HEK293 (cell line): Measurements from ENCODE around the gene SLC28A3.

Experiments used
- CTCF ChIA-PET: fragments of 350-600 bp; formaldehyde crosslinking; extraction: SDS; loops from one replicate; lab custom pipeline; 2021; ENCODE audit warnings: antibody characterized with exemption; lab: Yijun Ruan, JAX
- POLR2A ChIA-PET: fragments of 300-600 bp; formaldehyde crosslinking; extraction: SDS; loops from one replicate; lab custom pipeline; 2020; ENCODE audit warnings: antibody characterized with exemption, inconsistent platforms; lab: Yijun Ruan, JAX
- H3K27ac ChIP-seq: fragments of 200-500 bp; sonication (Bioruptor generic); 2 replicates; pipeline ENCODE4 v1.5.1; 2014; ENCODE audit warnings: low read depth, low read length, control low read depth, inconsistent platforms; ENCODE audit errors: extremely low read depth
- H3K36me3 ChIP-seq, 2 experiments: fragments of 200-500 bp in 1 of 2; sonication (Bioruptor generic) in 1 of 2; 1 replicate in 1 of 2; 2 replicates in 1 of 2; pipeline ENCODE4 v1.5.1; 2014 to 2017; ENCODE audit warnings: inconsistent platforms in 2 of 2, low read length in 2 of 2; ENCODE audit not compliant: control insufficient read depth in 2 of 2, insufficient read depth in 1 of 2
- H3K4me1 ChIP-seq: fragments of 200-500 bp; sonication (Bioruptor generic); 2 replicates; pipeline ENCODE4 v1.5.1; 2014; ENCODE audit warnings: mild to moderate bottlenecking, low read length, inconsistent platforms; ENCODE audit not compliant: control insufficient read depth, insufficient read depth
- H3K4me3 ChIP-seq: 2 replicates; pipeline ENCODE4 v1.5.1; 2011; ENCODE audit warnings: low read depth, mild to moderate bottlenecking, control low read depth, low read length, moderate library complexity
- H3K9me3 ChIP-seq: fragments of 200-500 bp; sonication (Bioruptor generic); 2 replicates; pipeline ENCODE4 v1.5.1; 2014; ENCODE audit warnings: low read depth, low read length, inconsistent platforms; ENCODE audit not compliant: control insufficient read depth, insufficient read depth
- GFI1B ChIP-seq: fragments of 450-650 bp; formaldehyde crosslinking; IDR thresholded peaks from 2 replicates; pipeline ENCODE4 v1.5.1; 2016; ENCODE audit warnings: missing biosample characterization, missing genetic modification characterization
- KLF8 ChIP-seq: fragments of 450-650 bp; formaldehyde crosslinking; IDR thresholded peaks from 2 replicates; pipeline ENCODE4 v1.5.1; 2016; ENCODE audit warnings: missing biosample characterization, missing genetic modification characterization
- SCRT1 ChIP-seq: fragments of 450-650 bp; formaldehyde crosslinking; IDR thresholded peaks from 2 replicates; pipeline ENCODE4 v1.5.1; 2016; ENCODE audit warnings: missing biosample characterization, missing genetic modification characterization, borderline replicate concordance
- SETDB1 ChIP-seq: IDR thresholded peaks from one replicate; pipeline ENCODE4 v1.6.1; 2017; ENCODE audit warnings: mild to moderate bottlenecking, low read length, moderate library complexity, mixed read lengths; ENCODE audit not compliant: insufficient read length
- ZBTB1 ChIP-seq: fragments of 450-650 bp; formaldehyde crosslinking; IDR thresholded peaks from 2 replicates; pipeline ENCODE4 v1.5.1; 2016; ENCODE audit warnings: missing biosample characterization, missing genetic modification characterization
- ZBTB21 ChIP-seq: fragments of 450-650 bp; formaldehyde crosslinking; IDR thresholded peaks from 2 replicates; pipeline ENCODE4 v1.5.1; 2017; ENCODE audit warnings: missing biosample characterization, missing genetic modification characterization
- ZBTB48 ChIP-seq: fragments of 450-650 bp; formaldehyde crosslinking; IDR thresholded peaks from 2 replicates; pipeline ENCODE4 v1.5.1; 2016; ENCODE audit warnings: missing biosample characterization, missing genetic modification characterization
- ZBTB7A ChIP-seq: fragments of 450-650 bp; formaldehyde crosslinking; IDR thresholded peaks from 2 replicates; pipeline ENCODE4 v1.5.1; 2016; ENCODE audit warnings: low read depth, missing biosample characterization, missing genetic modification characterization
- ZFP3 ChIP-seq: fragments of 450-650 bp; formaldehyde crosslinking; IDR thresholded peaks from 2 replicates; pipeline ENCODE4 v1.5.1; 2016; ENCODE audit warnings: low read depth, missing biosample characterization, missing genetic modification characterization
- ZFP41 ChIP-seq: fragments of 450-650 bp; formaldehyde crosslinking; IDR thresholded peaks from 2 replicates; pipeline ENCODE4 v1.5.1; 2016; ENCODE audit warnings: missing biosample characterization, missing genetic modification characterization, borderline replicate concordance
- ZNF184 ChIP-seq: fragments of 450-650 bp; IDR thresholded peaks from 2 replicates; pipeline ENCODE4 v1.5.1; 2018; ENCODE audit warnings: missing biosample characterization, mild to moderate bottlenecking, missing genetic modification characterization
- ZNF24 ChIP-seq: fragments of 450-650 bp; formaldehyde crosslinking; IDR thresholded peaks from 2 replicates; pipeline ENCODE4 v1.5.1; 2016; ENCODE audit warnings: missing biosample characterization, missing genetic modification characterization
- ZNF266 ChIP-seq: fragments of 450-650 bp; formaldehyde crosslinking; IDR thresholded peaks from 2 replicates; pipeline ENCODE4 v1.5.1; 2016; ENCODE audit warnings: missing biosample characterization, missing genetic modification characterization, low read depth
- ZNF341 ChIP-seq: fragments of 450-650 bp; formaldehyde crosslinking; IDR thresholded peaks from 2 replicates; pipeline ENCODE4; 2016; ENCODE audit warnings: low read depth, missing biosample characterization, missing genetic modification characterization
- ZNF391 ChIP-seq: fragments of 450-650 bp; formaldehyde crosslinking; IDR thresholded peaks from 2 replicates; pipeline ENCODE4 v1.5.1; 2016; ENCODE audit warnings: low read depth, missing biosample characterization, missing genetic modification characterization, borderline replicate concordance
- ZNF394 ChIP-seq: fragments of 450-650 bp; formaldehyde crosslinking; IDR thresholded peaks from 2 replicates; pipeline ENCODE4 v1.5.1; 2016; ENCODE audit warnings: missing biosample characterization, missing genetic modification characterization, mild to moderate bottlenecking, moderate library complexity, borderline replicate concordance
- ZNF473 ChIP-seq: fragments of 450-650 bp; formaldehyde crosslinking; IDR thresholded peaks from 2 replicates; pipeline ENCODE4 v1.5.1; 2017; ENCODE audit warnings: missing biosample characterization, missing genetic modification characterization
- ZNF600 ChIP-seq: fragments of 450-650 bp; formaldehyde crosslinking; IDR thresholded peaks from 2 replicates; pipeline ENCODE4 v1.5.1; 2016; ENCODE audit warnings: missing biosample characterization, missing genetic modification characterization
- ZNF629 ChIP-seq: fragments of 450-650 bp; formaldehyde crosslinking; IDR thresholded peaks from 2 replicates; pipeline ENCODE4 v1.5.1; 2017; ENCODE audit warnings: missing biosample characterization, missing genetic modification characterization
- ZNF664 ChIP-seq: fragments of 450-650 bp; formaldehyde crosslinking; IDR thresholded peaks from 2 replicates; pipeline ENCODE4 v1.5.1; 2016; ENCODE audit warnings: missing biosample characterization, missing genetic modification characterization
- ZNF701 ChIP-seq: fragments of 450-650 bp; formaldehyde crosslinking; IDR thresholded peaks from 2 replicates; pipeline ENCODE4 v1.5.1; 2016; ENCODE audit warnings: missing biosample characterization, missing genetic modification characterization
- ZNF76 ChIP-seq: fragments of 450-650 bp; formaldehyde crosslinking; IDR thresholded peaks from 2 replicates; pipeline ENCODE4; 2016; ENCODE audit warnings: low read depth, missing biosample characterization, missing genetic modification characterization, borderline replicate concordance
- ZSCAN23 ChIP-seq: fragments of 450-650 bp; formaldehyde crosslinking; IDR thresholded peaks from 2 replicates; pipeline ENCODE4 v1.5.1; 2016; ENCODE audit warnings: missing biosample characterization, missing genetic modification characterization
- TF ChIP-seq, protein P1 (sequence below): fragments of 450-650 bp; formaldehyde crosslinking; IDR thresholded peaks from 2 replicates; pipeline ENCODE4 v1.5.1; 2016; ENCODE audit warnings: missing biosample characterization, missing genetic modification characterization
- TF ChIP-seq, protein P2 (sequence below): fragments of 450-650 bp; formaldehyde crosslinking; IDR thresholded peaks from 2 replicates; pipeline ENCODE4 v1.5.1; 2016; ENCODE audit warnings: missing biosample characterization, missing genetic modification characterization
- TF ChIP-seq, protein P3 (sequence below): fragments of 450-650 bp; formaldehyde crosslinking; IDR thresholded peaks from 2 replicates; pipeline ENCODE4 v1.5.1; 2016; ENCODE audit warnings: missing biosample characterization, missing genetic modification characterization
- TF ChIP-seq, protein P4 (sequence below): sonication (generic); formaldehyde crosslinking; IDR thresholded peaks from 2 replicates; pipeline ENCODE4 v1.8.1; 2022; ENCODE audit warnings: mild to moderate bottlenecking, moderate library complexity, missing genetic modification reagents

Gene SLC28A3

DNA sequence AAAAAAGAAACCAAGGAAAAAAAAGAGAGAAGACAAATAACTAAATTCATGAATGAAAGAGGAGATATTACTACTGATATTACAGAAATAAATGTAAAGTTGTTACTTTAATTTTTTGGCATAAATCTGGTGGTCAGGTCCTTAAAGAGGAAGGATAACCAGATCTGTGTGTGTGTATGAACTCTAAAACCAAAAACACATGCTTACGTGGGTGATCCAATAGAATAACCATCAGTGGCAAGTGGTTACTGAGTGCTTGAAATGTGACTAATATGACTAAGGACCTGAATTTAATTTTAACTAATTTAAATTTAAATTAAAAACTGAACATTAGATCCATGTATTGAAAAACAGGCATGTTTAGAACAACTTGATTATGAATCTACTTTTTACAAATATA, 10.3 kb downstream of the SLC28A3 start:
- POLR2A ChIA-PET, result interaction anchor here (0.6 kb wide), 1 partner anchor 21 kb away, joined by 3 read pairs; no protein-coding TSS in a partner anchor
- TF ChIP-seq ZNF266 (tag by site-specific recombination), result no peak
- TF ChIP-seq, protein P1, sequence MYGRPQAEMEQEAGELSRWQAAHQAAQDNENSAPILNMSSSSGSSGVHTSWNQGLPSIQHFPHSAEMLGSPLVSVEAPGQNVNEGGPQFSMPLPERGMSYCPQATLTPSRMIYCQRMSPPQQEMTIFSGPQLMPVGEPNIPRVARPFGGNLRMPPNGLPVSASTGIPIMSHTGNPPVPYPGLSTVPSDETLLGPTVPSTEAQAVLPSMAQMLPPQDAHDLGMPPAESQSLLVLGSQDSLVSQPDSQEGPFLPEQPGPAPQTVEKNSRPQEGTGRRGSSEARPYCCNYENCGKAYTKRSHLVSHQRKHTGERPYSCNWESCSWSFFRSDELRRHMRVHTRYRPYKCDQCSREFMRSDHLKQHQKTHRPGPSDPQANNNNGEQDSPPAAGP (tag by site-specific recombination), result no peak
- no peak for TF ChIP-seq ZNF76 (tag by site-specific recombination)
- TF ChIP-seq ZNF701, result no peak
- TF ChIP-seq ZBTB48 (tag by site-specific recombination), result no peak
- TF ChIP-seq SCRT1 (tag by site-specific recombination), result no peak
- no peak for TF ChIP-seq ZNF391 (tag by site-specific recombination)
- no peak for TF ChIP-seq ZFP41 (tag by site-specific recombination)
- TF ChIP-seq GFI1B (tag by site-specific recombination), result no peak
- no peak for TF ChIP-seq ZFP3 (tag by site-specific recombination)
- TF ChIP-seq ZNF629 (tag by site-specific recombination), result no peak
- no peak for TF ChIP-seq ZNF473
- TF ChIP-seq ZNF600 (tag by site-specific recombination), result no peak
- TF ChIP-seq SETDB1, result no peak
- TF ChIP-seq, protein P2, sequence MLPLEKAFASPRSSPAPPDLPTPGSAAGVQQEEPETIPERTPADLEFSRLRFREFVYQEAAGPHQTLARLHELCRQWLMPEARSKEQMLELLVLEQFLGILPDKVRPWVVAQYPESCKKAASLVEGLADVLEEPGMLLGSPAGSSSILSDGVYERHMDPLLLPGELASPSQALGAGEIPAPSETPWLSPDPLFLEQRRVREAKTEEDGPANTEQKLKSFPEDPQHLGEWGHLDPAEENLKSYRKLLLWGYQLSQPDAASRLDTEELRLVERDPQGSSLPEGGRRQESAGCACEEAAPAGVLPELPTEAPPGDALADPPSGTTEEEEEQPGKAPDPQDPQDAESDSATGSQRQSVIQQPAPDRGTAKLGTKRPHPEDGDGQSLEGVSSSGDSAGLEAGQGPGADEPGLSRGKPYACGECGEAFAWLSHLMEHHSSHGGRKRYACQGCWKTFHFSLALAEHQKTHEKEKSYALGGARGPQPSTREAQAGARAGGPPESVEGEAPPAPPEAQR (tag by site-specific recombination), result no peak
- TF ChIP-seq ZBTB1 (tag by site-specific recombination), result no peak
- Histone ChIP-seq H3K4me1 (no peaks in the 10 kb centered on the region), H3K4me3 (no peak overlapping the region), H3K36me3 (no peaks in the 10 kb centered on the region), H3K27ac (no peak overlapping the region), H3K9me3 (no peaks in the 10 kb centered on the region)
- CTCF ChIA-PET, result interaction anchor here (2.1 kb wide), 1 partner anchor 15 kb away, joined by 13 read pairs; no protein-coding TSS in a partner anchor

DNA sequence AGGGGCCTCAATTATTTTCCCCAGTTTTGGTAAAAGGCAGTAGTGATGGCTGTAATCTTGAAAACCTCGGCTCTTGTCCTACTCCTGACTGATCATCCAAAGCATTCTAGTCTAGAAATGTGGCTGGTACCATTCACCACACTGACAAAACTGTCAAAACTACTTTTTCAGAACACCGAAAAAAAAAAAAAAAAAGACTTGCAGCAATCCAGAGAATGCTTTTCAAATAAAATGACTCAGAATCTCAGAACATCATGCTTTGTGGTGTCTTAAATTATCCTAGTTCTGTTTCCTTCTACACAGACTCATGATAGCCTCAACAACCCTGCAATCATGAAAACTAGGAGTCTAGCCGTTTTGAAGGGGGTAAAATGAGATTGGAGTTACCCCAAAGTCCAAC, 13.4 kb downstream of the SLC28A3 start:
- no peak for TF ChIP-seq ZNF24 (tag by site-specific recombination)
- TF ChIP-seq ZNF184, result no peak
- TF ChIP-seq ZSCAN23 (tag by site-specific recombination), result no peak
- no peak for TF ChIP-seq ZNF664 (tag by site-specific recombination)
- TF ChIP-seq, protein P3, sequence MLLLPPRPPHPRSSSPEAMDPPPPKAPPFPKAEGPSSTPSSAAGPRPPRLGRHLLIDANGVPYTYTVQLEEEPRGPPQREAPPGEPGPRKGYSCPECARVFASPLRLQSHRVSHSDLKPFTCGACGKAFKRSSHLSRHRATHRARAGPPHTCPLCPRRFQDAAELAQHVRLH (tag by site-specific recombination), result no peak
- TF ChIP-seq ZNF394 (tag by site-specific recombination), result no peak
- no peak for TF ChIP-seq KLF8 (tag by site-specific recombination)
- TF ChIP-seq ZBTB21 (tag by site-specific recombination), result no peak
- TF ChIP-seq ZNF341 (tag by site-specific recombination), result no peak
- TF ChIP-seq ZBTB7A (tag by site-specific recombination), result no peak
- TF ChIP-seq, protein P4, sequence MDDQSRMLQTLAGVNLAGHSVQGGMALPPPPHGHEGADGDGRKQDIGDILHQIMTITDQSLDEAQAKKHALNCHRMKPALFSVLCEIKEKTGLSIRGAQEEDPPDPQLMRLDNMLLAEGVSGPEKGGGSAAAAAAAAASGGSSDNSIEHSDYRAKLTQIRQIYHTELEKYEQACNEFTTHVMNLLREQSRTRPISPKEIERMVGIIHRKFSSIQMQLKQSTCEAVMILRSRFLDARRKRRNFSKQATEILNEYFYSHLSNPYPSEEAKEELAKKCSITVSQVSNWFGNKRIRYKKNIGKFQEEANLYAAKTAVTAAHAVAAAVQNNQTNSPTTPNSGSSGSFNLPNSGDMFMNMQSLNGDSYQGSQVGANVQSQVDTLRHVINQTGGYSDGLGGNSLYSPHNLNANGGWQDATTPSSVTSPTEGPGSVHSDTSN (CRISPR knock-in tag), result no peak
- POLR2A ChIA-PET, result no interaction called here
- Histone ChIP-seq H3K4me3 (no peak overlapping the region), H3K4me1 (no peaks in the 10 kb centered on the region), H3K36me3 (no peaks in the 10 kb centered on the region), H3K9me3 (no peaks in the 10 kb centered on the region), H3K27ac (no peak overlapping the region)
- CTCF ChIA-PET, result no interaction called here
